Measurements from ENCODE around the gene MSMB.

DNA sequence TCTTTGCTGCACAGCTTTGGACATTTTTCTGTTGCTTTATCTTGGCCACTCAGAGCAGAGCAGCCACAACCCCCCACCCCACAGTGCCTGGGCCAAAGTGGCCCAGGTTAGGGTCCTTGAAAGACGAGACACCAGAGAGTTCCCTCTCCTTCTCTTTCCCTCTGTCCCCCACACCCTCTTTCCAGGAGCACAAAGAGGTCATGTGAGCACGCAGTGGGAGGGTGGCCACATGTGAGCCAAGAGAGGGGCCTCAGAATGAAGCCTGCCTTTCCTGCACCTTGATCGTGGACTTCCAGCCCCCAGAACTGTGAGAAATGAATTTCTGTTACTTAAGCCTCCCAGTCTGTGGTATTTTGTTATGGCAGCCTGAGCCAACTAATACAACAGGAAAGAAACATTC lies 14.6 kb upstream of the MSMB start:
- TF ChIP-seq CTCF (IDR thresholded peaks at IDR 0.05) (no peak), POLR2A (IDR thresholded peaks at IDR 0.05) (no peak)
